Endothelial cell of umbilical vein (primary cell): ENCODE data around the gene ZNF460. TPM values are rescaled to one million over a fixed set of nuclear protein-coding genes. Genes with fewer than 3 reads are reported as not detected.

ENCODE experiments used
- BruUV-seq: library from RNA; stranded (reverse); fragments of 400-500 nt; replicated peaks from 2 replicates; lab custom pipeline; 2021; lab: Mats Ljungman, UMichigan
- CTCF ChIA-PET: fragments of 300-600, 350-600 bp; sonication (Branson Sonifier 250); formaldehyde crosslinking; loops from one replicate; lab custom pipeline; 2021; ENCODE audit warnings: antibody characterized with exemption, inconsistent platforms; lab: Charles Lee
- POLR2A ChIA-PET: fragments of 300-600, 350-600 bp; sonication (Branson Sonifier 250); formaldehyde crosslinking; loops from one replicate; lab custom pipeline; 2021; ENCODE audit warnings: antibody characterized with exemption, inconsistent platforms; lab: Charles Lee
- DNase-seq: peaks from one replicate; pipeline ENCODE4 v3.0.0-alpha.2; 2011; ENCODE audit warnings: low read depth, low spot score
- FAIRE-seq: peaks from 2 replicates; lab custom pipeline; 2011; peaks lifted over from hg19 to GRCh38; lab: Jason Lieb, UNC
- H2AFZ ChIP-seq: 2 replicates; pipeline ENCODE4 v1.6.0; 2012; ENCODE audit warnings: low read depth, low read length, control low read depth, inconsistent platforms
- H3K27ac ChIP-seq: 2 replicates; pipeline ENCODE4 v1.5.1; 2011; ENCODE audit warnings: low read depth, mild to moderate bottlenecking, control low read depth, low read length, moderate library complexity; ENCODE audit not compliant: insufficient read depth
- H3K27me3 ChIP-seq, 2 experiments: 2 replicates each; pipeline versions ENCODE4 v1.6.0 to v1.6.1; 2011; ENCODE audit warnings: low read length in 2 of 2, mixed read lengths in 1 of 2; ENCODE audit not compliant: control insufficient read depth in 2 of 2, insufficient read depth in 2 of 2
- H3K36me3 ChIP-seq, 2 experiments: 2 replicates in 1 of 2; 3 replicates in 1 of 2; pipeline ENCODE4 v1.5.1; 2011; ENCODE audit warnings: low read length in 2 of 2, mild to moderate bottlenecking in 1 of 2, moderate library complexity in 1 of 2; ENCODE audit not compliant: control insufficient read depth in 2 of 2, insufficient read depth in 2 of 2; ENCODE audit errors: extremely low read depth in 1 of 2
- H3K4me1 ChIP-seq: 3 replicates; pipeline ENCODE4 v1.5.1; 2011; ENCODE audit warnings: mild to moderate bottlenecking, low read length; ENCODE audit not compliant: control insufficient read depth, insufficient read depth; ENCODE audit errors: extremely low read depth
- H3K4me2 ChIP-seq: 2 replicates; pipeline ENCODE4 v1.6.1; 2011; ENCODE audit warnings: low read length, control low read depth, mixed read lengths; ENCODE audit not compliant: insufficient read depth
- H3K4me3 ChIP-seq, 3 experiments: fragments of 200-600 bp in 1 of 3; sonication (generic), shearing (Covaris generic) in 1 of 3; replicated peaks in 1 of 3; 2 replicates each; pipeline ENCODE4 v1.5.1; 2011 to 2016; ENCODE audit warnings: control low read depth in 3 of 3, low read length in 3 of 3, mild to moderate bottlenecking in 2 of 3, inconsistent platforms in 1 of 3, low read depth in 1 of 3, moderate library complexity in 1 of 3; ENCODE audit not compliant: insufficient read depth in 1 of 3
- H3K79me2 ChIP-seq: 2 replicates; pipeline ENCODE4 v1.6.0; 2012; ENCODE audit warnings: low read length, inconsistent platforms; ENCODE audit not compliant: control insufficient read depth, insufficient read depth
- H3K9ac ChIP-seq: replicated peaks from 2 replicates; pipeline ENCODE3; 2011; ENCODE audit warnings: low read length, control low read depth; ENCODE audit not compliant: insufficient read depth; ENCODE audit errors: extremely low read depth
- H3K9me1 ChIP-seq: replicated peaks from 3 replicates; pipeline ENCODE4 v1.6.0; 2011; ENCODE audit warnings: mild to moderate bottlenecking, low read length; ENCODE audit not compliant: control insufficient read depth, insufficient read depth; ENCODE audit errors: extremely low read depth
- H3K9me3 ChIP-seq: replicated peaks from 2 replicates; pipeline ENCODE4 v1.5.1; 2012; ENCODE audit warnings: low read length, inconsistent platforms; ENCODE audit not compliant: control insufficient read depth, insufficient read depth
- H4K20me1 ChIP-seq: replicated peaks from 2 replicates; pipeline ENCODE3; 2011; ENCODE audit warnings: mild to moderate bottlenecking, low read length; ENCODE audit not compliant: control insufficient read depth, insufficient read depth; ENCODE audit errors: extremely low read depth
- CTCF ChIP-seq, 2 donors: IDR thresholded peaks; 1 replicate in 1 of 2; 2 replicates in 1 of 2; pipeline ENCODE4 v1.5.1; 2011; ENCODE audit warnings: low read length in 2 of 2, mild to moderate bottlenecking in 2 of 2, moderate library complexity in 2 of 2, control low read depth in 1 of 2, inconsistent platforms in 1 of 2, low read depth in 1 of 2; ENCODE audit not compliant: insufficient read depth in 1 of 2; ENCODE audit errors: extremely low read depth in 1 of 2
- EZH2 ChIP-seq: IDR thresholded peaks from 2 replicates; pipeline ENCODE4 v1.6.1; 2012; ENCODE audit warnings: borderline replicate concordance, low read depth, mild to moderate bottlenecking, moderate library complexity, low read length, inconsistent platforms; ENCODE audit not compliant: severe bottlenecking
- FOS ChIP-seq: IDR thresholded peaks from 2 replicates; pipeline ENCODE4 v1.6.1; 2011; ENCODE audit warnings: mild to moderate bottlenecking, low read length, moderate library complexity, borderline replicate concordance; ENCODE audit not compliant: insufficient read depth
- GATA2 ChIP-seq: IDR thresholded peaks from 2 replicates; pipeline ENCODE4 v1.7.0; 2011; ENCODE audit warnings: low read depth, mild to moderate bottlenecking, moderate library complexity, mixed read lengths, low read length; ENCODE audit not compliant: insufficient read length, insufficient read depth
- JUN ChIP-seq: IDR thresholded peaks from 2 replicates; pipeline ENCODE4 v1.6.1; 2011; ENCODE audit warnings: borderline replicate concordance, low read depth; ENCODE audit not compliant: insufficient read length, insufficient read depth
- MAX ChIP-seq: IDR thresholded peaks from 2 replicates; pipeline ENCODE4 v1.6.1; 2011; ENCODE audit not compliant: insufficient read depth, insufficient read length
- MYC ChIP-seq: IDR thresholded peaks from one replicate; pipeline ENCODE4 v1.6.1; 2011; ENCODE audit warnings: mild to moderate bottlenecking, low read depth, low read length
- POLR2A ChIP-seq: IDR thresholded peaks from 2 replicates; pipeline ENCODE4 v1.6.1; 2012; ENCODE audit warnings: low read depth, mild to moderate bottlenecking, control low read depth, low read length
- POLR2AphosphoS5 ChIP-seq: IDR thresholded peaks from 2 replicates; pipeline ENCODE4 v1.6.1; 2012; ENCODE audit warnings: low read depth, mild to moderate bottlenecking, control low read depth, low read length, moderate library complexity; ENCODE audit not compliant: insufficient read depth
- dilution Hi-C: fragments of 300-500 bp; cut with MboI; formaldehyde crosslinking; loops from one replicate; pipeline ENCODE4 v1.15.0; 2019; ENCODE audit warnings: low sequenced_read_pairs; ENCODE audit not compliant: extremely low pct_ligation_motif_present
- intact Hi-C: fragments of 100-400 bp; cut with micrococcal nuclease; formaldehyde crosslinking; loops from one replicate; pipeline ENCODE4 v1.10.0; 2022
- polyA plus RNA-seq, 4 experiments: library from polyadenylated mRNA; depleted of rRNA in 3 of 4; stranded (reverse) in 3 of 4; unstranded in 1 of 4; fragments of >200 nt; gene quantifications; 2 replicates each; pipeline versions ENCODE4 v1.2.1 to v1.2.3, GENCODE V29; 2011 to 2012; ENCODE audit warnings: missing spikeins in 1 of 4
- total RNA-seq: library from RNA; stranded (reverse); gene quantifications from 2 replicates; pipeline ENCODE4 v1.2.3, GENCODE V29; 2021

The ZNF460 gene
- total and polyA plus RNA-seq, 2 donors (not counting 3 experiments of a cell fraction or from before 2014, with no cell fraction given), result 4.5 to 26.9 TPM

DNA sequence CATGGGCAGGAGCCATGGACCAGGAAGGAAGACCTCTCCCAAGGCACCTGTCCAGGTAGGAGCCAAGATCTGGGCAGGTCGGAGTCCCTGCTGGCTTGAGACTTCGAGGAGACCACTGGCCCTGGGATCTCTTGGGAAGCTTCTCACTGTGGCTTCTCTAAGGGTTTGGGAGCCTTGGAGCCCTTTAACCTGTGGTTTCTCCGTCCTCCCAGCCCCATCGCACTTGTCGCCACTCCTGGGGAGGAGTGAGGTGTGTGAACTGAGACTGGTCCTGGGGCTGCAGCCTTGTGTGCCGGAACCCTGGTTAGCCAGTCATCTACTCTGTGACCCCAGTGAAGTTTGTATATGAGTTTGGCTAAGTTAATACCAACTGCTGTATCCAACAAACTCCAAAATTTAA lies 31.6 kb upstream of the ZNF460 start:
- no peaks in the 10 kb centered on the region for H4K20me1 ChIP-seq
- no peak for FAIRE-seq
- H3K27me3 ChIP-seq, result no peaks in the 10 kb centered on the region
- no peak for DNase-seq
- no peak overlapping the region for H2AFZ ChIP-seq
- BruUV-seq, result no TSS peak
- ChIA-PET POLR2A (no interaction called here), CTCF (no interaction called here)
- TF ChIP-seq POLR2A (no peak), MYC (no peak), CTCF (IDR thresholded peaks at IDR 0.05; ENCODE audit: extremely low read depth in 1 of 2, insufficient read depth in 1 of 2, low read depth in 1 of 2, low read length in 2 of 2) (no peak), EZH2 (no peak)
- no peak overlapping the region for H3K27ac ChIP-seq
- peaks cover 16 to 35% of the 10 kb centered on the region in 2 experiments for H3K36me3 ChIP-seq
- dilution Hi-C loops (no loop called here), intact Hi-C loops (no loop called here)
- no peak overlapping the region for H3K9ac ChIP-seq
- H3K9me1 ChIP-seq, result no peaks in the 10 kb centered on the region
- no peak overlapping the region for H3K4me3 ChIP-seq
- no peak overlapping the region for H3K4me2 ChIP-seq
- H3K4me1 ChIP-seq, result no peaks in the 10 kb centered on the region
- H3K9me3 ChIP-seq, result no peaks in the 10 kb centered on the region
- peaks cover 2% of the 10 kb centered on the region for H3K79me2 ChIP-seq

- H3K27ac ChIP-seq, result no peak overlapping the region
- FAIRE-seq, result no peak
- H3K36me3 ChIP-seq, result peaks cover 20 to 39% of the 10 kb centered on the region in 2 experiments
- BruUV-seq, result no TSS peak
- H3K4me2 ChIP-seq, result no peak overlapping the region
- no peak overlapping the region for H3K9ac ChIP-seq
- ChIA-PET CTCF (no interaction called here), POLR2A (no interaction called here)
- no peaks in the 10 kb centered on the region for H3K4me1 ChIP-seq
- H2AFZ ChIP-seq, result no peak overlapping the region
- intact Hi-C loops, result no loop called here
- TF ChIP-seq EZH2 (no peak), GATA2 (no peak), POLR2AphosphoS5 (no peak), MAX (no peak), CTCF (IDR thresholded peaks at IDR 0.05; ENCODE audit: extremely low read depth in 1 of 2, insufficient read depth in 1 of 2, low read depth in 1 of 2, low read length in 2 of 2) (no peak), POLR2A (no peak), FOS (no peak), JUN (no peak), MYC (no peak)
- dilution Hi-C loops, result no loop called here
- no peak for DNase-seq
- no peaks in the 10 kb centered on the region for H3K79me2 ChIP-seq
- no peaks in the 10 kb centered on the region for H4K20me1 ChIP-seq
- H3K9me3 ChIP-seq, result peaks cover 5% of the 10 kb centered on the region
- no peaks in the 10 kb centered on the region for H3K9me1 ChIP-seq
- no peaks in the 10 kb centered on the region for H3K27me3 ChIP-seq
- H3K4me3 ChIP-seq, result no peak overlapping the region
Observed at GRCh38 chr19:57249329-57249728, 31.0 kb upstream of the ZNF460 start.
